Spinal cord (tissue), 10 donors: ENCODE data around the gene NRXN2. TPM values are rescaled to one million over a fixed set of nuclear protein-coding genes. Genes with fewer than 3 reads are reported as not detected.

Experiments
- DNase-seq, 6 donors: peaks; one replicate each; pipeline versions ENCODE4 v3.0.0 to v3.0.0-alpha.2; 2013 to 2015; ENCODE audit warnings: low spot score in 6 of 6, low read depth in 4 of 6
- H3K27ac ChIP-seq: one replicate; pipeline ENCODE4 v1.5.1; 2013; ENCODE audit warnings: low read depth, low read length, control low read depth
- H3K27me3 ChIP-seq: one replicate; pipeline ENCODE4 v1.6.1; 2013; ENCODE audit warnings: low read length; ENCODE audit not compliant: control insufficient read depth, insufficient read depth
- H3K36me3 ChIP-seq: one replicate; pipeline ENCODE4 v1.6.1; 2013; ENCODE audit warnings: low read length; ENCODE audit not compliant: control insufficient read depth, insufficient read depth
- H3K4me1 ChIP-seq: one replicate; pipeline ENCODE4 v1.6.1; 2013; ENCODE audit warnings: low read length; ENCODE audit not compliant: control insufficient read depth, insufficient read depth
- H3K4me3 ChIP-seq: one replicate; pipeline ENCODE4 v1.5.1; 2013; ENCODE audit warnings: low read depth, low read length, control low read depth
- H3K9me3 ChIP-seq: one replicate; pipeline ENCODE4 v1.6.1; 2013; ENCODE audit warnings: low read length; ENCODE audit not compliant: control insufficient read depth, insufficient read depth
- WGBS: methylation state at CpG from one replicate; pipeline ENCODE4 v1.1.5; 2013; ENCODE audit warnings: missing lambda C conversion rate; ENCODE audit not compliant: insufficient coverage; 5-methylcytosine and 5-hydroxymethylcytosine counted together
- polyA plus RNA-seq, 2 donors: library from polyadenylated mRNA; unstranded; fragments of 120-200 nt; gene quantifications; one replicate each; pipeline ENCODE4 v1.2.1, GENCODE V29; 2013; ENCODE audit not compliant: insufficient read length in 2 of 2
- total RNA-seq, 2 donors: library from RNA; depleted of rRNA in 1 of 2; stranded (reverse); fragments of 120-200 nt in 1 of 2; fragments of >200 nt in 1 of 2; gene quantifications; one replicate each; pipeline versions ENCODE4 v1.2.3 to v1.2.4, GENCODE V29; 2013 to 2014
- donor health status: healthy.

NRXN2 gene
- total and polyA plus RNA-seq, 4 donors, result 68.0 to 424 (median 280) TPM

DNA sequence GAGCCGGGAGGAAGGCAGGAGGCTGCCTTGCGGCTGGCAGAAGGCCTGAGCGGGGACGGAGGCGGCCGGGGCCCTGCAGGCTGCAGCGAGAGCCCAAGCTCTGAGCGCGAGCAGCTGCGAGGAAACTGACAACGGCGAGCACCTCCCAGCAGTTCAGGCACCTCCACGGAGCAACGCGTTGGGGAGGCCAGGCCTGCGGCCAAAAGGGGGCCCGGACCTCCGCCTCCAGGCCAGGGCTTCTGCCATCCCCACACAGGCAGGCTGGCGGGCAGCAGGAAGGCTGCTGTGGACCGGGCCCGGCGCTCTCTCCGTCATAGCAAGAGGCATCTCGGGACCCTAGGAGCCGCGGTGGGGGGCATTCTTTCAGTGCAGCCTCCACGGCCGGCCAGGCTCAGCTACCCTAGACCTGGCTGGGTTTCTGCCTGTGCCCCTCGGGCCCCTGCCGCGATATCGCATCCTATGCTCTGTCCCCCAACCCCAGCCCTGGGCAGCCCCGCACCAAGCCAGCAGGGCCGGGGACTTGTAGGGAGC lies 154.9 kb downstream of the NRXN2 start:
- Histone ChIP-seq H3K36me3 (peaks cover 2% of the 10 kb centered on the region), H3K9me3 (no peaks in the 10 kb centered on the region), H3K4me1 (peaks cover 40% of the 10 kb centered on the region), H3K27me3 (no peaks in the 10 kb centered on the region), H3K4me3 (no peak overlapping the region), H3K27ac (no peak overlapping the region)
- WGBS, result 62% methylated on average over 33 of the region's 34 CpGs
- peak in 1 of 6 donors; percentile 19 for DNase-seq

DNA sequence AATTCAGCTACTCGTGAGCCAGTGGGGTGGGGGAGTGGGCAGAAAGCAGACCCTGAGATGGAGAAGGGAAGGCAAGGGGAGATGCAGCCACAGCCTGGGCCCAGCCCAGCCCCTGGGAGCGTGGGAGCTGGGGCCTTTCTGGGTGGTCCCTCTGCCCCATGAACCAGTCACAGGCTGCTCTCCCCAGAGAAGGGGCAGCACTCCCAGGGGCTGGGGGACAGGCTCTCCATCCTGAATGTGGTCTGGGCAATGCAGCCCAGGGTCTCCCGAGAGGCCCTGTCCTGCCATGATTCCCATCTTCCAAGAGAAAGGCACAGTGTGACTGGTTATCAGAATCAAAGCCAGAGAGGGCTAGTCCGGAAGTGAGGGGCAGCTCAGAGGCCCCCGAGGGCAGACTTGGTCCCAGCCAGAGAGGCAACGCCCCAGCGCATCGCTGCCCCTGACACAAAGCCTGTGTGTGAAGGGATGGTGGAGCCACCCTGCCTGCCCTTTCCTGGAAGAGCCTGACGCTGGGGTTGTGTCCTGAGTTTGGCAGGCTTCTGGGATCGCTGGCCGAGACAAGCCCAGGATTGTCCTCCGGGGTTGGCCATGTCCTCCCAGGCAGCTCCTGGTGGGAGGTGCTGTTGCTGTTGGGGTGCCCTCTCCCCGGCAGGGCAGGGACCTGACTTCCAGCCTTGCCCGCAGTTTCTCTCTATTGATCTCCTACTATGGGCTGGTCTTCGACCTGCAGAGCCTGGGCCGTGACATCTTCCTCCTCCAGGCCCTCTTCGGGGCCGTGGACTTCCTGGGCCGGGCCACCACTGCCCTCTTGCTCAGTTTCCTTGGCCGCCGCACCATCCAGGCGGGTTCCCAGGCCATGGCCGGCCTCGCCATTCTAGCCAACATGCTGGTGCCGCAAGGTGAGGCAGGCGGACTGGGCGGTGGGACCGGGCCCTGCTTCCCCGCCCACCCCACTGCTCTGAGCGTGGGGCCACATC lies 155.8 kb downstream of the NRXN2 start:
- H3K27me3 ChIP-seq, result no peaks in the 10 kb centered on the region
- 76% methylated on average over 30 of the region's 30 CpGs for WGBS
- H3K4me1 ChIP-seq, result peaks cover 38% of the 10 kb centered on the region
- peaks cover 2% of the 10 kb centered on the region for H3K36me3 ChIP-seq
- no peak overlapping the region for H3K4me3 ChIP-seq
- H3K27ac ChIP-seq, result peak overlapping the region; percentile 57
- no peak for DNase-seq
- H3K9me3 ChIP-seq, result no peaks in the 10 kb centered on the region

GRCh38 chr11:64566042-64566914 lies 156.7 kb downstream of the NRXN2 start:
- peaks cover 2% of the 10 kb centered on the region for H3K36me3 ChIP-seq
- WGBS, result 47% methylated on average over 4 of the region's 18 CpGs
- peaks cover 33% of the 10 kb centered on the region for H3K4me1 ChIP-seq
- H3K27ac ChIP-seq, result peak overlapping the region; percentile 57
- no peaks in the 10 kb centered on the region for H3K9me3 ChIP-seq
- peak in 5 of 6 donors; percentile 52 to 89 (median 64) for DNase-seq
- peak overlapping the region; percentile 16 for H3K4me3 ChIP-seq
- no peaks in the 10 kb centered on the region for H3K27me3 ChIP-seq

GRCh38 chr11:64564947-64565889 lies 157.8 kb downstream of the NRXN2 start:
- WGBS, result 85% methylated on average over 23 of the region's 24 CpGs
- DNase-seq, result no peak

DNA sequence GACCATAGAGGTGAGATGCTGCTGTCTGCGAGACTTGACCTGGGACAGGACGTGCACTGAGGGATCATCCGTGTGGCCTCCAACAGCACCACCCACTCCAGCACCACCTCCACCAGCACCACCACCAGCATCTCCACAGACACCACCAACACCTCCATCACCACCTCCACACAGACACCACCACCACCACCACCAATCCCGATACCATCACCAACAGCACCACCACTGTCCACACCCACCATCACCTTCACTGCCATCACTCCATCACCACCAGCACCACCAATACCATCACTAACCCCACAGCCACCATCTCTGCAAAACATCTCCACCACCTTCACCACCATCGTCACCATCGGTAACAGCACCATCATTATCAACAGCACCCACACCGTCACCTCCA lies 158.6 kb downstream of the NRXN2 start:
- Histone ChIP-seq H3K4me1 (peaks cover 47% of the 10 kb centered on the region), H3K27ac (no peak overlapping the region), H3K36me3 (peaks cover 2% of the 10 kb centered on the region), H3K27me3 (no peaks in the 10 kb centered on the region), H3K9me3 (no peaks in the 10 kb centered on the region), H3K4me3 (no peak overlapping the region)
- WGBS, result 92% methylated on average over 4 of the region's 7 CpGs
- no peak for DNase-seq

More at GRCh38 chr11:64564947-64565889, 157.8 kb downstream of the NRXN2 start:
- Histone ChIP-seq H3K36me3 (peaks cover 2% of the 10 kb centered on the region), H3K4me1 (peaks cover 39% of the 10 kb centered on the region), H3K27me3 (no peaks in the 10 kb centered on the region), H3K27ac (no peak overlapping the region), H3K9me3 (no peaks in the 10 kb centered on the region), H3K4me3 (no peak overlapping the region)

DNA sequence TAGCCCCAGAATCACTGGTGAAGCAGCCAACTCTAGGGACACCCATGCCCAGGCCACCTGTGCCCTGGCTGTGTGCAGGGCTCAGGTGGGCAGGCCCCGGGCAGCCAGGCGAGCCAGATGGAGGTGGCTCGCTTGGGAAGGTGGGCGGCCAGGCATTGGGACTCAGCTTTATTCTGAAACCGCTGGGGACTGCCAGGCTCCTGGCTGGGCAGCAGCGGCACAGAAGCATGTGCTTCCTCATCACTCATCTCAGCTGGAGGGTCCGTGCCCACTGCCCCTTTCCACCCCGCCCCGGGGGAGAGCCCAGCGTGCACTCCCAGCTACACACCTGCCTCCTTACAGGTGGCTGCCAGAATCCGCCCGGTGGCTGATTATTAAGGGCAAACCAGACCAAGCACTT lies 159.0 kb downstream of the NRXN2 start:
- peaks cover 2% of the 10 kb centered on the region for H3K36me3 ChIP-seq
- no peak for DNase-seq
- no peaks in the 10 kb centered on the region for H3K27me3 ChIP-seq
- H3K9me3 ChIP-seq, result no peaks in the 10 kb centered on the region
- no peak overlapping the region for H3K4me3 ChIP-seq
- peaks cover 48% of the 10 kb centered on the region for H3K4me1 ChIP-seq
- H3K27ac ChIP-seq, result no peak overlapping the region
- WGBS, result 94% methylated on average over 12 of the region's 12 CpGs

DNA sequence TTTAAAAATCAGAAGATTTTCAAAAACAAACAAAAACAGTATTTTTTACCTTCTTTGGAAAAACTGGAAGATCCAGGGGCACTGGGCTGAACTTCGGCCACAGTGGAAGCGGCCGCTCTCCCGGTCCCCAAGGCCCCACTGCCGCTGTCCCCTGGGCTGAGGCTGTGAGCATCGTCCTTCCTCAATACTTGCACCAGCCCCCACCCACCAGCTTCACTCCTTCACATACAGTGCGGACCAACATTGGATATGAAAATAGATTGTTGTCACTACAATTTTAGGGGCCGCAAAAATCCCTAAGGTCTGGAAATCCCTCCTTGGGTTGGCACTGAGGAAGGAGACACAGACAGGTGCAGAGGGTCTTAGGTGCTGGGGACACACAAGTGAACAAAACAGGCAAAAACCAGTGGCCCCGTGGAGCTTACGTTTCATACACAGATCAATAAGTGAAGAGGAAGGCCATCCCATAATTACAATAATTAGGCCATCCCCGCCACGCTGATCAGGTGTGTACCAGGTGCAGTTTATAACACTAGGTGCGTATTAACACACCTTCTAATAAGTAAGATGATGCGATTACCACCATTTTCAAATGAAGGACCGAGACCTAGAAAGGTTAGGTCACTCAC lies 160.2 kb downstream of the NRXN2 start:
- peaks cover 45% of the 10 kb centered on the region for H3K4me1 ChIP-seq
- DNase-seq, result no peak
- no peak overlapping the region for H3K27ac ChIP-seq
- WGBS, result 91% methylated on average over 9 of the region's 15 CpGs
- no peaks in the 10 kb centered on the region for H3K27me3 ChIP-seq
- no peak overlapping the region for H3K4me3 ChIP-seq
- no peaks in the 10 kb centered on the region for H3K36me3 ChIP-seq
- no peaks in the 10 kb centered on the region for H3K9me3 ChIP-seq

GRCh38 chr11:64561984-64562722 lies 160.8 kb downstream of the NRXN2 start:
- H3K4me1 ChIP-seq, result peaks cover 38% of the 10 kb centered on the region
- H3K27ac ChIP-seq, result no peak overlapping the region
- no peak for DNase-seq
- no peaks in the 10 kb centered on the region for H3K27me3 ChIP-seq
- no peak overlapping the region for H3K4me3 ChIP-seq
- 93% methylated on average over 27 of the region's 29 CpGs for WGBS
- no peaks in the 10 kb centered on the region for H3K36me3 ChIP-seq
- no peaks in the 10 kb centered on the region for H3K9me3 ChIP-seq
